HG02938 (cell line): ENCODE measurements around the gene LCE7A.

Source experiments
- ATAC-seq: cut with Tn5 transposase; IDR thresholded peaks from one replicate; pipeline ENCODE4 v1.9.1; 2021; ENCODE audit warnings: mild to moderate bottlenecking, moderate library complexity; ENCODE audit not compliant: unreplicated experiment

The LCE7A gene

DNA sequence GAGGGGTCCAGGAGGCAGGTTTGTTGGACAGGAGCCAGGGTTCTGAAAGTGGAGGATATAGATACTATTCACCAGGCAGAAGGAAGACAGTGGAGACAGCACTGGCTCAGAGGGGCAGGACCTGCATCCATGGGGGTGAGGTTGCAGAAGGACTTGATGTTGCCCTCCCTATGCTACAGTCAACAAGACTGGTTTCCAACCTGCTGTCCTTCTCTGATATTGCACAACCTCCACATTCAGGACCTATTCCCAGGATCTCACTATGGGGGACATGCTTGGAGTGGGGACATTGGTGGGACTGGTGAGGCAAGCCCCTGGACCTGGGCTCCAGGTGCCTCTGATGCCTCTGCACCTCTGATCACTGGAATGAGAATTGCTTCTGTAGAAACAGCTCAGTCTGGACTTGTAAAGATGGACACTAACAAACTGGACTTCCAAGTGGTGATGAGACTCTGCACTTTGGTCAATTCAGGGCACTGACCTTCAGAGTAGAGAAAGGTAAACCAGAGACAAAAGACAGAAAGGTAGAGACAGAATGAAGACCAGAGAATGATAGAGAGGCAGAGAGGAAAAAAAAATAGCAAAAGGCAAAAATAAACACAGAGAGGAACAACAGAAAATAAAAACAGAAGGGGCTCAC, 19.9 kb downstream of the LCE7A start:
- no peak for ATAC-seq

DNA sequence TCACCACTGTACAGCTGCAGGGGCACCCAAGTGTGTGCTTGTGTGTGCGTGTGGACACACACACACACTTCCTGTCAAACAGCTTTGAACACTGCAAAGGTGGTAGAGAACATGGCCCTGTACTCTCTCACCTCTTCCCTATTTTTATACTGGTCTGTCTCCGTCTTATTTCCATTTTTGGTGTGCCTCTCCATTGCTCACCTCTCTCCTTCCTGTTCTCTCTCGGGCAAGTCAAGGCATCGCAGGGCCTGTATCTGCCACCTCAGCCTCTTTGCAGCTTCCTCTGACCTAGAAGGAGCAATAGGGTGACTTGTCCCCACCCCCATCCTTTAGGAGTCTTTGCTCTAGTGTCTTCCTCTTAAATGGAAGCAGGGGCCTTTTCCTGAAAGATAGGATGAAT, 20.5 kb downstream of the LCE7A start:
- ATAC-seq: no peak

DNA sequence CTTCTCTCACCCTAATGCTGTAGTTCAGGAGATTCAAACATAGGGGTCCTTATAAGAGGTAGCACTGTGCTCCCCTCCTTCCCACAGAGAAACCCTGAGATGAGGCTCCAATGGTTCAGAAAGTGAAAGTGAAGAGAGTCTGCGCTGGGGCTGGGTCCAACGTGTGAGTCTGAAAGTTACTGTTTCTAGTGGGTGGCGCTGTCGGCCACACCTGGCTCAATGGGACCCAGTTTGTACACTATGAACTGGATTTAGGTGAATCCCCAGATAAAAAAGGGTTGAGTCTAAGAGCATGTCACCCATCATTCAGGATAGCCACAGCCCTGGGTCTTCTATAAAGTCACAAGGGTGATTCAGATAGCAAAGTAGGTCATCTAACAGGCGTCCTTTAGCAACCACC, 21.1 kb downstream of the LCE7A start:
- ATAC-seq: no peak

DNA sequence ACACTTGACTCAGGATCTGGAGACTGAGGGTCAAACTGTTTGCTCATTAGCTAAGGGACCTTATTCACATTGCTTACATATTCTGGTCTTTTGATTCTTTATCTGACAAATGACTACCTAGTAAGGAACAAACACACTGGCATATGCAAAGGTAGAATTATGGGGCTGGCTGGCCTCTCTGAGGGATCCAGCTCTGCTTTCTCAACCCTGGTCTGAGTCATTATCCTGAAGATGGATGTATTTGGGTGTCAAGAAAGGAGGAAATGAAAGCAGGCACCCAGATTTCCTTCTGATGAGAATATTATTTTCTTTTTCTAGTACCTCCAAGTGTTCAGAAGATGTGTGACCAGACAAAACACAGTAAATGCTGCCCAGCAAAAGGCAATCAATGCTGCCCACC, 24.3 kb downstream of the LCE7A start:
- no peak for ATAC-seq

DNA sequence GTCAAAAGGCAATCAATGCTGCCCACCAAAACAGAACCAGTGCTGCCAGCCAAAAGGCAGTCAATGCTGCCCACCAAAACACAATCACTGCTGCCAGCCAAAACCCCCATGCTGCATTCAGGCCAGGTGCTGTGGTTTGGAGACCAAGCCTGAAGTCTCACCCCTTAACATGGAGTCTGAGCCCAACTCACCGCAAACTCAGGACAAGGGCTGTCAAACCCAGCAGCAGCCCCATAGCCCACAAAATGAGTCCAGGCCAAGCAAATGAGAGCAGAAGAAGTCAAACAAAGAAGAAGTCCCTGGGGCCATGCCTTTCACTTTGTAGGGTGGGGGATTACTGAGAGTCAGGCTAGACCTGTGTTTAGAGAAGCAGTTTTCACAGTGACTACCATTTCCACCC, 24.7 kb downstream of the LCE7A start:
- ATAC-seq: no peak

DNA sequence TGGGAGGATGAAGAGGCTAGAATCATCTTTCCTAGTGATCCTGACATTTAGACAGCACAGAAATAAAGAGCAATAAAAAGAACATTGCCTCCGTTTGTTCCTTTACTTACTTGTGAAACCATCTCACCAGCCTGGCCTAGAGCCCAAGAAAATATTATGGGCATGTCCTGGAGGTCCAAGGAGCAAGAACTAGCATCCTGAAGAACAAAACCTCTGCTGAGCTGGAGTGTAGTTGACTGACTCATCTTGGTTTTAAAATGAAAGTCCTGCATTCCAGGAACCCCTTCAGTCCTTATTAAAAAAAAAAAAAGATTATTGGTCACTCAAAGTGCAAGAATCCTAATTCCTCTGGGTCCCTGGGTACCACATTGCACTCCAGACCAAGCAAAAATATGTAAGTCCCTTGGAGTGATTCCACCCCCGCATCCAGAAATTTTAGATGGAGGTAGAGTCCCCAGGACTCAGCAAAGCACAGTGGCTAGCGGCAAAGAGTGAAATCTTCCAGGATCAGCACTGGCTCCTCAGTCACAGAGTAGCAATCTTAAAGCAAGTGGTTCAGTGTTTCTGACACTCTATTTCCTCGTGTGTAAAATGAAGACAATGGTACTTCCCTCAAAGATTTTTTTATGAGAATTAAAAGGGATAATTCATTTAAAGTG, 25.3 kb downstream of the LCE7A start:
- ATAC-seq: no peak

DNA sequence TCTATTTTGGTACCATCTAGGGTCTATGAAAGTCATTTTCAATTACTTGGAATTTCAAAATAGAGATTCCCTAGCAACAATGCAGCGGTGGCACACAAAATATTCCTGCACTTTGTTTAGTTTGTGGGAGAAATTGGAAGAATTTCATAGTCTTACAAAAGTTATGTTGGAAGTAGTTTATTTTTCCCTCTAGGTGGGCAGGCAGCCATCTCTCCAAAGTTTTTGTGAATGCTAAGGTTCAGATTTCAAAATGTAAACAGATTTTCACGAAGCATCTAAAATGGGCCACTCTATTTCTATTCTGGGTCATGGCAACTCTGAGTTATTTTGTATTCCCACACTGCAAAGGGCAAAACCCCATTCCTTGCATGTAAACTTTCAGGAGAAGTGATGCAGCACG, 26.3 kb downstream of the LCE7A start:
- no peak for ATAC-seq

DNA sequence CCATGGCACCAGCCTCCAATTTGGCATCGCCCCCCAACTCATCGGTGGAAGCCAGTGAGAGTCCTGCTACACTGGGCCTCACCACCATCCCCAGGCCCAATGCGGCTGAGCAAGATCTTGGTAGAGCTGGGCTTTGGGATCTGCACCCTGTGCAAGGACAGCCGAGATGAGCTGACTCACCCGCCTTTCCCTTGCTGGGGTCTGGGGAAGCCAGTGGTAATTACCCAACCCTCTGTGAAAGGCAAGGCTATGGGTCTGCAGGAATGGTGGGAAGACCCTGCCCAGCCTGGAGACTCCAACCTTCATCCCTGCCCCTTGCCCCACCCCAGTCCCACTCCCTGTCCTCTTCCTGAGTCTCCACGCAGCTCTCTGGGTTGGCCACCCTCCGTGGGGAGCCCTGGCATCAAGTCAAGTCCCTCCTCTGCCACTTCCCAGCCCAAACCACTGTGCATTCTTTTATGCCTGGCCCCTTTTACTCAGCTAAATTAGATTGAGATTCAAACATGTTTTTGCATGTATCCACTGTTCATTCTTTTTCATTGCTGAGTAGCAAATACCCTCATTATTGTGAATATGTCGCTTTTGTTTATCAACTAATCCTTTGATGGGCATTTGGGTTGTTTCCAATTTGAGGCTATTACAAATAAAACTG, 27.1 kb downstream of the LCE7A start:
- ATAC-seq: no peak

DNA sequence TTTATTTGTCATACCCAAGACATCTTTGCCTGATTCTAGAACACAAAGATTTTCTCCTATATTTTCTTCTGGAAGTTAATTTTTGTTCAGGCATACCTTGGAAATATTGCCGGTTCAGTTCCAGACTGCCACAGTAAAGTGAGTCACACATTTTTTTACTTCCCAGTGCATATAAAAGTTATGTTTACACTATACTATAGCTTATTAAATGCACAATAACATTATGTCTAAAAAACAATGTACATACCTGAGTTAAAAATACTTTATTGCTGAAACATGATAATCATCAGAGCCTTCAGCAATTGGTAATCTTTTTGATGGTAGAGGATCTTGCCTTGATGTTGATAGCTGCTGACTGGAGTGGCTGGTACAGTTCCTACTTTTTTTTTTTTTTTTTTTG, 28.3 kb downstream of the LCE7A start:
- ATAC-seq: no peak

DNA sequence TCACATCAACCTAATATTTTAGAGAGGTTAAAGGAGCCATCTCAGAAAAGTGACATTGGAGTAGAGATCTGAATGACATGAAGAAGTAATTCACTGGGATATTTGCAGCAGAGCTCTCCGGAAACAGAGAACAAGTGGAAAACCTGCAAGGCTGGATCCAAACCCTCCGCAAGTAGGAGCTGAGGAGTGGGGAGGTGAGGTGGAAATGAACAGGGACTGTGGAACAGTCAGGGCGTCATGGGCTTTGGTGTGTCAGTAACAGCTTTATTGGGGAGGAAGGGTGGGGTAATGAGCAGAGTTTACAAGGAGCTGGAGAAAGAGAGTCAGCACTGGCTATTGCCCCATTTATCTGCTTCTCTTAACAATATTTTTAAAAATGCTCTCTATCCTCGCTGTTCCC, 39.2 kb downstream of the LCE7A start:
- no peak for ATAC-seq

DNA sequence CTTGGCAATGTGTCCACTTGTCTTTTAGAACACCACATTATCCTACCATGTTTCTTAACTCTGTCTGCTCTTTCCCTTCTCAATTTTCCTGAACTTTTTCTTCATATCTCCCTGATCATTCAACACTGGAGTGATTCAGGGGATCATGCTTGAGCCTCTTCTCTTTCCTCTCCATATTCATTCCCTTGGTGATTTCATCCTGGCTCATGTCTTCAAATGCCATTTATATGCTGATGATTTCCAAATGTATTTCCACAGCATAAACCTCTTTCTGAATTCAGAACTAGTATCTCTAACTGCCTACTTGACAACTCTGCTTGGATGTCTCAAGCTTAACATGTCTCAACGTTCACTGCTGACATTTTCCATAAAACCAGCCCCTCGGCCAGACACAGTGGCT, 40.1 kb downstream of the LCE7A start:
- no peak for ATAC-seq

DNA sequence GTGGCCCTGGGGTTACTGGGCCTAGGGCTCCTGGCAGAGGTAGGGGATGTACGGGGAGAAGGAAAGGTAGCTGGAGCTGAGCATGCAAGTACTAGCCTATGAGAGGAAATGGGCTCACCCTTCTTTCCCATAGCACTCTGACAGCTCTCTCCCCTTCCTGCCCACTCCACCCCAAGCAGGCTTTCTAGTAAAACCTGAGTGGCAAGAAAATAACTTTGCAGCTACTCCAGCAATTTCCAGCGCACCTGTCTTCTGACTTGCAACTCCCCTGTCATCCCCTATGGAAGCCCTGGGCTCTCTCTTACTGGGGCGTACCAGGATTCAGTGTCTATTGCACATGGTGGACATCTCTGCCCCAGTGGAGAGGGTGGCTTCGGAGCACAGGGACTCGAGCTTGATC, 41.8 kb downstream of the LCE7A start:
- ATAC-seq: no peak

DNA sequence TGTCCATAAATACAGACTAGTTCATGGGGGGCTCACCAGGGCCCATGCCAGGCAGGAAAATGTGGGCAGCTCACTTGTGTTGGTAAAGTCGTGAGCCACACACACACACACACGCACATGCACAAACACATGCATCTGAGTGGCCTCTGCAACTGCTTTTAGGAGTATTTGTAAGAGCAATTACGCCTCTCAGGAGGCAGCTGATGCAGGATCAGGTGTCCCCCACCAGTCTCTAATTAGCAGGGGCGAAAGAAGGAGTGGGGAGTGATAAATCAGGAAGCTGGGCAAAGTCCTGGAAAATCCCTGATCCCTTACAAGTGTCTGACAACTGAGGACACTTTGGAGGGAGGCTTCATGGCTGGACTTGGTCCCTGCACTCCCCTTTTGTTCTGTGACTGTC, 42.8 kb downstream of the LCE7A start:
- ATAC-seq: no peak

DNA sequence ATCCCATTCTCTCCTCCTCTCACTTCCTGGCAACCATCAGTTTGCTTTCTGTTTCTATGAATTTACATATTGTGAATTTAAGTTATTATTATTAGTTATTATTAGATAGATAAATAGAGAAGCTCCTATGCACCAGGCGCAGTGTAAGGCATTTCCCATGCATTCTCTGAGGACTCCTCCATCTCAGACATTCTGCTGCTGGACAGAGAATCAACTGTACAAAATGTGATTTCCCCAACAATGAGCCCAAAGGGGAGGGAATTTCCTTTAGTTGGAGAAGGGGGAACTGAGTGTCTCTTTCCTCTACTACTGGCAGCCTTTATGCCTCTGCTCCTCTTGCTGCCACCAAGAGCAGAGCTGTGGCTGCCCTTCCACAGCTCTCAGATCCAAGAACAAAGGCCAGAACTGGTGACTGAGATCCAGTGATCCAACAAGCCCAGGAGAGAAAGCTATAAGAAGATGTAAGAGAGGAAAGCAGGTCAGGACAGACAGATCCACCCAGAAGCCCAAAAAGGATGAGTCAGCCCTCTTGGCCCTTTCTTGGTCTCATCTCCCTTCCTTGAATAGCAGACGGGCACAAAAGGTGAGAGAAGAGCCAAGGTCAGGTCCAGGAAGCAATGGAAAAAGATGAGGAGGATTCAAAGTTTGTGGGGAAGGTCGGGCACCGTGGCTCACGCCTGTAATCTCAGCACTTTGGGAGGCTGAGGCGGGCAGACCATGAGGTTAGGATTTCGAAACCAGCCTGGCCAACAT, 45.1 kb downstream of the LCE7A start:
- no peak for ATAC-seq

DNA sequence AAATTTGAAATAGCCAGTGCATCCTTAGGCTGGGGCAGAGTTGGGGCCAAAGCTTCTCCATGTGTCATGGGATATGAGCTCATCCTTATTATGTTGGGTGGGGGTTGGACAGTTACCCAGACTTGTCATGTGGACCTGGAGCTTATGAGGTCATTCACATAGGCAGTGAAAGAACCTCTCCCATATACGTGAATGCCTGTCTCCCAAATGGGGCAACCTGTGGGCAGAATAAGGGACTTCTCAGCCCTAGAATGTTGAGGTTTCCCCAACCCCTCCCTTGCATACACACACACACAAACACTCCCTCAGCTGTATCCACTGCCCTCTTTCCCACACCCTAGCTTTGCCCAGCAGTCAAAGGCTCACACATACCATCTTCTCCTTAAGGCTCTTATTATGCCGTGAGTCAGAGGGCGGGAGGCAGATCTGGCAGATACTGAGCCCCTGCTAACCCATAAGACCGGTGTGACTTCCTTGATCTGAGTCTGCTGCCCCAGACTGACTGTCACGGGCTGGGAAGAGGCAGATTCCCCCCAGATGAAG, 46.3 kb downstream of the LCE7A start:
- ATAC-seq: no peak

DNA sequence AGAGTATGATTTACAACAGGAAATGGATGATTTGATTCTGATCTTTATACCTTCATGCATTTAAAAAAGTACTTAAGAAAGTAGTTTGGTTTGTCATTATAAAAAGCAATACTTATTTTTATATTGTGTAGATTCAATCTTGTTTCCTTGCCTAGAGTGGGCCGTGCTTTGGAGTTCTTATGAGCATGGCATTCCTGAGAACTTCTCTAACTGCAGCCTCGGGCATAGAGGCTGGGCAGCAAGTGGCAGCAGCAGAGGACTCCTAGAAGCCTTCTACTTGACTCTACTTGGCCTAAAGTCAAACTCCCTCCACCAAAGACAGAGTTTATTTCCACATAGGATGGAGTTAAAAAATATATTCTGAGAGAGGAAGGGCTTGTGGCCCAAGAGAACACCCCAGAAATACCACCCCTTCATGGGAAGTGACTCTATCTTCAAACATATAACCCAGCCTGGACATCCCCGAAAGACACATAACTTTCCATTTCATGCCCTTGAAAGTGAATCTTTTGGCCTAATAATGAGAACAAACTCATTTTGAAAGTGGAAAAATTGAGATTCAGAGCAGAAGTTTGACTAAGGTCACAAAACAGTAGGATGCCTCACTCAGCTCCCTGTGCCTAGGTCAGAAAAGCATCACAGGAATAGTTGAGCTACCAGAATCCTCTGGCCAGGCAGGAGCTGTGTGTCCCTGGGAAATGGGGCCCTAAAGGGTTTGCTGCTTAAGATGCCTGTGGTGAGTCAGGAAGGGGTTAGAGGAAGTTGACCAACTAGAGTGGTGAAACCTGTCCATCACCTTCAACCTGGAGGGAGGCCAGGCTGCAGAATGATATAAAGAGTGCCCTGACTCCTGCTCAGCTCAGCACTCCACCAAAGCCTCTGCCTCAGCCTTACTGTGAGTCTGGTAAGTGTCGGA, 48.1 kb downstream of the LCE7A start, which contains the start of gene IVL:
Gene IVL (plus strand): TSS at position 861 of the 916 bp plus-strand sequence. CDS start 1,252 bp downstream, outside the sequence.
- no peak for ATAC-seq

DNA sequence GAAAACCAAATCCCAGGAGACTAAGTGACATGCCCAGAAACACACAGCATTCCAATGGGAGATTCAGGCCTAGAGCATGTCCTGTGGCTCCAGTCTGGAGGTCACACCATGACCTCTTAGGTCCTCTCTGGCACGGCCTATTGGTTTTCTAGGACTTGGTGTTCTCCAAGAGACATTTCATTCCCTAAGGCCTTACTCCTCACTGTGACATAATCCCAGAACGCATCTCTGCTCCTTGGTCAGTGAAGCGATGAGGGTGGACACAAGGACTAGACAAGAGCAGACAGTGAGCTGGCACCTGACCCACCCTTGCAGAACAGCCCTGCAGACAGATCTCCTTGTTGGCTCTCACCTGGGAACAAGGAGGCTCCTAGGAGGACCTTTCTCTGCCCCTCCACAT, 49.4 kb downstream of the LCE7A start:
- no peak for ATAC-seq
